GM18951 (cell line): Measurements from ENCODE around the gene ME2.
"Not testable (repeated sequence)": the region's sequence is repeated elsewhere in the genome, so short reads cannot be mapped to it uniquely, and the experiment has no call there.

Experiments
- POLR2A ChIP-seq: IDR thresholded peaks from 4 replicates; pipeline ENCODE4 v1.6.1; 2011; ENCODE audit warnings: mild to moderate bottlenecking; ENCODE audit not compliant: insufficient read length, insufficient read depth; ENCODE audit errors: extremely low read depth
- in situ Hi-C: fragments of 300-500 bp; cut with MboI; formaldehyde crosslinking; loops from one replicate; pipeline ENCODE4 v1.12.0; 2022; ENCODE audit warnings: low sequenced_read_pairs, mixed read lengths, inconsistent platforms; ENCODE audit not compliant: unreplicated experiment

Gene ME2

GRCh38 chr18:50849419-50849821 lies 29.5 kb upstream of the ME2 start:
- in situ Hi-C loops, result no loop called here
- no peak for TF ChIP-seq POLR2A

DNA sequence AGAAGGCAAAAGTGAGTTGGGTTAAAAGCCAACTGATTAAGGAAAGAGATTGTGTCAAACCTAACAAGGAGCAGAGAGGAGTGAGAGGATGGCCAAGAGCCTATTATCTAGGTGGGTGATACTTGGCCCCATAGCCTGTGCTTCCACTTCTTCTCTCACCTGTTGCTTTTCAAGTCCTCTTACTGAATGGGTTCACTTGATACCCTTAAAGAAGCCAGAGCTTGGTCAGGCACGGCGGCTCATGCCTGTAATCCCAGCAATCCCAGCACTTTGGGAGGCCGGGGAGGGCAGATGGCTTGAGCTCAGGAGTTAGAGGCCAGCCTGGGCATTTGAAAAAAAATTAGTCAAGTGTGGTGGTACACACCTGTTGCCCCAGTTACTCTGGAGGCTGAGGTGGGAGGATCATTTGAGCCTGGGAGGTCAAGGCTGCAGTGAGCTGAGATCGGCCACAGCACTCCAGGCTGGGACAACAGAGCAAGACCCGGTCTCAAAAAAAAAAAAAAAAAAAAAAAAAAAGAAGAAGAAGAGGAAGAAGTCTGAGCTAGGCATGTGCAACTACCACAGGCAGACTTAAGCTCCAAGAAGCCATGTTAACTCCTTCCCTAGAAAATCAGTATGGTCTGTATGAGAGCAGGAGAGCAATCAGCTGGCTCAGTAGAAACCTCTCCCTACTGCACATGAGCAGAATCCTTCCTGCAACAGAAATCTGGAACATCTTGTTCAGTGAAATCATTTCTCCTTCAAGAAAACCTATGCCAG lies 28.4 kb upstream of the ME2 start:
- no peak for TF ChIP-seq POLR2A
- in situ Hi-C loops, result no loop called here

DNA sequence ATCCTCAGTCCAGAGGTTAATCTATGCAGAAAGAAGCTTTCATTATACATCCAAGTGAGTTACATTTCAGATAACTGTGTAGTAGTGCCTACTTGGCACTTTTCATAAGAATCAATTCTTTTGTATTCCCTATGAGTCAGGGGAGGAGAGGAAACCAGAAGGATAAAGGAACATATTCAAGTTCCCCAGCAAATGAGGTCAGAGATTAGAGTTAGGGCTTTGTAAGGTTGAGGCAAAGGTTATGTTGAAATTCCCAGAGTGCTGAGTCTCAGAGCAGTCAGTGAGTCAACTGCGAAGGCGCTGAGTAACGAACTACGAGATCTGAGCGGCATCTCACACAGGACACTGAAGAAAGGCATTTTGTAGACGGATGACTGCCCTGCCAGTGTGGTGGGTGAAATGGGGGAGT lies 25.1 kb upstream of the ME2 start:
- in situ Hi-C loops, result no loop called here
- TF ChIP-seq POLR2A, result no peak

DNA sequence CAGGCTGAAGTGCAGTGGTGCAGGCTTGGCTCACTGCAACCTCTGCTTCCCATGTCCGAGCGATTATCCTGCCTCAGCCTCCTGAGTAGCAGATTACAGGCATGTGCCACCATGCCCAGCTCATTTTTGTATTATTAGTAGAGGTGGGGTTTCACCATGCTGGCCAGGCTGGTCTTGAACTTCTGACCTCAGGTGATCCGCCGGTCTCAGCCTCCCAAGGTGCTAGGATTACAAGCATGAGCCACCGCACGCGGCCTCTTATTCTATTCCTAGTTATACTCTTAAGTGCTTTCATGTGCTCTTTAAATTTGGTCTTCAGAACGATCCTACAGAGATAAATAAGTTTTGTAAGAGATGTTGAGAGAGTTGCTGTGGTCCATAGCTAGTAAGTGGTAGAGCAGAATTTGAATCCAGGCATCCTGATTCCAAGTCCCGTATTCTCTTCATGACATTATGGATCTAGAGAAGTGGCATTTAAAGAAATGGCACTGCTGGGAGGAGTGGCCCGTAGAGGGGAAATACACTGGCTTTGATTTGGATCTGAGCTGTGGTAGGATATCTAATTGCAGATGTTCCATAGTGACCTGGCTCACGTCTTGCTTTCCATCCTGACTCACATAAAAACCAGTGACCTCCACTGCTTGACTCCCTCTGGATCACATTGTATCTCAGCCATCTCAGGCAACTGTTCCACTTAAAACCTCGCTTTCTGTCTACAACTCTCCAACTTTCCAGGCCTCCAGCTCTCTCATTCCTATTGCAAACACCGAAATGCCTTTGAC lies 22.8 kb upstream of the ME2 start:
- in situ Hi-C loops, result no loop called here
- TF ChIP-seq POLR2A, result no peak

DNA sequence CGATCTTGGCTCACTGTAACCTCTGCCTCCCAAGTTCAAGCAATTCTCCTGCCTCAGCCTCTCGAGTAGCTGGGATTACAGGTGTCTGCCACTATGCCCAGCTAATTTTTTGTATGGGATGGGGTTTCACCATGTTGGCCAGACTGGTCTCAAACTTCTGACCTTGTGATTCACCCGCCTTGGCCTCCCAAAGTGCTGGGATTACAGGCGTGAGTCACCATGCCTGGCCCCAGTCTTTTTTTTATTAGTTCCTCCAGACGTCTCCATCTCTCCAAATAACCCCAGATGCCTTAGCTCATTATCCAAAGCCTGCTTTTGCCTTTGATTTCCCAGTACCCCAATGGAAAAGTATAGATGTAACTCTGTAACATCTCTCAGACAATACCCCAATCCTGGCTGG lies 21.8 kb upstream of the ME2 start:
- in situ Hi-C loops, result not testable (repeated sequence)

DNA sequence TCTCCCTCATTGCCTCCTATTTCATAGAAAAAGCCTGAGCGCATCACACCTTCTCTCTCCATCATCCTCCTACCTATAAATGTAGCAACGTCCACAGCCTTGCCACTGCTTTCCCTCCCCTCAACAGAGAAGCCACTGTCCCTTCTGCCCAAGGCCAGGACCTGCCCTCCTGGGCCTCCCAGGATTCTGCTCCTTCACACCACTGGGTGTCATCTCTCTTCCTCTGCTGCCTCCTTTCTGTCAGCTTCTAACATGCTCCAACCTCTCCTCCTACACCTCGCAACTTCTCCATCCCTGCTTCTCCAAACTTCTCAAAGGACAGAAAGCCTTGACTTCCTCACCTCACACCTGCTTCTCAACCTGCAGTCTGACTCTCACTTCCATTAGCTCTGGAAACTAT lies 21.2 kb upstream of the ME2 start:
- TF ChIP-seq POLR2A, result no peak
- in situ Hi-C loops, result no loop called here

DNA sequence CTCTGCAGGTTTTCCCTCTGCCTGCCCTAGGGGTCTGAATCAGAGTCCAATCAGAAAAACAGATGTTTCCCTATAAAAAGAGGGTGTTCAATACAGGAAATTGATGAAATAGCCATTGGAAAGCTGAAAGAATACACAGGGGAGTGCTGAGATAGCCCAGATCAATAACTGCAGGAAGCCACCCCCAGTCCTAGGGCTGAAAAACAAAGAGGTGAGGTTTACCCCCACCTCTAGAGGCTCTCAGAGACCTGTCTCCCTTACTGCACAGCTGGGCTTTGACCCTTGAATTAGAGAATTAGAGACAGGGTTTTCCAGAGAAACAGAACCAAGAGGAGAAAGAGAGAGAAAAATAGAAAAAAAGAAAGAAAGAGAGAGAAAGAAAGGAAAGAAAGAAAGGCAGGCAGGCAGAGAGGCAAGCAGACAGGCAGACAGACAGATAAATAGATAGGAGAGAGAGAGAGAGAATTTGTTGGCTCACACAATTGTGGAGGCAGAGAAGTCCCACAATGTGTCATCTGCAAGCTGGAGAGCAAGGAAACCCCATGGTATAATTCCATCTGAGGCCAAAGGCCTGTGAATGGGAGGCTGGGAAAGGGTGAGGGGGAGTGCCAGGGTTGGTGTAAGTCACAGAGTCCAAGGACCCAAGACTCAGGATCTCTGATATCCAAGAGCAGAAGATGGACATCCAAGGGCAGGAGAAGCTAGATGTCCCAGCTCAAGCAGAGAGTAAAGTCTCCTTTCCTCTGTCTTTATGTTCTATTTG lies 18.9 kb upstream of the ME2 start:
- TF ChIP-seq POLR2A, result no peak
- in situ Hi-C loops, result no loop called here

DNA sequence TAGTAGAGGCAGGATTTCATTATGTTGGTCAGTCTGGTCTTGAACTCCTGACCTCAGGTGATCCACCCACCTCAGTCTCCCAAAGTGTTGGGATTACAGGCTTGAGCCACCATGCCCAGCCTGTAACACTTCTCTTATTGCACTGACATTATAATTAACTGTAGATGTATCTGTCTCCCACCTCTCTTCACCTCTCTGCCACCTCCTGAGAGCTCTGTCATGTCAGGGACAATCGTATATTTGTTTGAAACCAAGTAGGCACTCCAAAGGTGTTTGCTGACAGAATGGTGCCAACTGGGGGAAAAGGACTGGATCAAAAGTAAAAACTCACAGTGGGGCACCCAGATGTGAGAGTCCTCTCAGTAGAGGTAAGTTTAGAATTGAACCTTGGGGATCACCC lies 17.3 kb upstream of the ME2 start:
- no peak for TF ChIP-seq POLR2A
- in situ Hi-C loops, result no loop called here

DNA sequence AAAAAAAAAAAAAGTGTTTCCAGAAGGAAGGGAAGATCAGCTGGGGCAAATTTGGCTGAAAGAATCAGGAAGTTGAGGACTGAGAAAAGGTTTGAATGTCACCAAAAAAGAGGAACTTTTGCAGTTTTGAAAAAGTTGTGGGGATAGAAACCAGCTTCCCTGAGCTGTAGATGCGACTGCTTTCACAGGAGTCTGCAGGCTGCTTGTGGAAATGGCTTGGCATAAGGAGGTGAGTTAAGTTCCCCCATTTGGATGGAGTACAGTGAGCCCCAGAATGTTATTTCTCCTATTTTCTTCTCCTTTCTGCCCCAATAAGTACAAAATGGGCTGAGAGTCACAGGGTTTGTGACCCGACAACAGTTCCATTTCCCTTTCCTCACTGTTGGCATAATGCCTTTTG lies 16.5 kb upstream of the ME2 start:
- in situ Hi-C loops, result no loop called here
- TF ChIP-seq POLR2A, result no peak

DNA sequence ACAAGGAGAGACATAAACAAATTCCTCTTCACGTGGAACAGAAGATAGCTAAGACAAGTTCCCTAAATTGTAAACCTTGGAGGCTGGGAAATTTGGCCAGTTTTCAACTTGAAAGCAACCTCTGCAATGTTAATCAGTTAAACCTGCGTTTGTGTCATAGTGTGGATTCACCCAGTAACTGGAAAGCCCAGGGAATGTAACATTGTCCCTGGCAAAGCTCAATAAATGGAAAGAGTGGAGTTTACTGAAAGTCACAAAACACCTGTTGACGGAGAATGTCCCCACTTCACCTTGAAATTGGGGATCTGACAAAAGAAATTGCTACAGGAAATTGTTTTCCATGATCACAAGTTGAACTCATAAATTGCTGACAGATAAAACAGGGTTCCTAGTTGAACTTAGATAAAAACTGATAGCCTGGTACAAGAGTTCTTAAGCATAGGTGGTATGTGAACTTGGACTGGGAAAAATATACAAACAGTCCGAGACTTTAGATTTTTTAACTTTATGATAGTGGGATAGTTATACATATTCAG lies 15.0 kb upstream of the ME2 start:
- in situ Hi-C loops, result no loop called here
- TF ChIP-seq POLR2A, result no peak

DNA sequence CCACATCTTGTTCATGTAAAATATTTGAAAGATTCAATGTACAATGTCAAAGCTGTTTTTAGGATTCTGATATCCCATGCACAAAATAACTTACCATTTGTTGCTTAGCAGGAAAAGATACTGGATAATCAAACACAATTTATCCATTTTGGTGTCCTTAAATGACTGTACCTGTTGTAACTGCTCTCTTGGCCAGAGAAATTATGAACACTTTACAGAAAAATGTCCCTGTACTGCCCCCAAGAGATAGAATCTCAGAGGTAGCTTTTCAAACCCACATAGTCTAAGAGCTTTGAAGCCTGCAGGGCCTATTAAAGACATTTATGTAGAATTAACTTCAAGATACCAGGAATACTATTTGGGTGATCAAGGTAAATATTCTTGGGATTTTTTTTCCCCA lies 12.2 kb upstream of the ME2 start:
- TF ChIP-seq POLR2A, result no peak
- in situ Hi-C loops, result no loop called here

DNA sequence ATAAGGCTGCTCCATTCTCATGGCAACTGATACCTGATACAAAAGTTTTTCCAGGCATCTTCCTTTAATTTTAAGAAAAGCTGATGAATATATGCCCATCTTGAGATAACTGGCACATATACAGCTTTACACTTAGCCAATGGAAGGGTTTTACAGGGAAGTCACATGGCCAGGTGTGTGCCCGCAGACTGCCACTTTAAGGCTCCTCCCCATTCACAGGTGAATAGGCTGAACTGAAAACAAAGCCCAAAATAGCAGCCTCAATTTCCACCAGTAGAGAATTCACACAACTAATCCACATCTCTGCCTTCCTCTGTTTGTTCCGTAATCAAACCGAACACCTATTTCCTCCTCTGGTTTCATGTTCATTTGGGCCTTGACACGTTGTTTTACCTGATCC lies 9.8 kb upstream of the ME2 start:
- TF ChIP-seq POLR2A, result no peak
- in situ Hi-C loops, result no loop called here

DNA sequence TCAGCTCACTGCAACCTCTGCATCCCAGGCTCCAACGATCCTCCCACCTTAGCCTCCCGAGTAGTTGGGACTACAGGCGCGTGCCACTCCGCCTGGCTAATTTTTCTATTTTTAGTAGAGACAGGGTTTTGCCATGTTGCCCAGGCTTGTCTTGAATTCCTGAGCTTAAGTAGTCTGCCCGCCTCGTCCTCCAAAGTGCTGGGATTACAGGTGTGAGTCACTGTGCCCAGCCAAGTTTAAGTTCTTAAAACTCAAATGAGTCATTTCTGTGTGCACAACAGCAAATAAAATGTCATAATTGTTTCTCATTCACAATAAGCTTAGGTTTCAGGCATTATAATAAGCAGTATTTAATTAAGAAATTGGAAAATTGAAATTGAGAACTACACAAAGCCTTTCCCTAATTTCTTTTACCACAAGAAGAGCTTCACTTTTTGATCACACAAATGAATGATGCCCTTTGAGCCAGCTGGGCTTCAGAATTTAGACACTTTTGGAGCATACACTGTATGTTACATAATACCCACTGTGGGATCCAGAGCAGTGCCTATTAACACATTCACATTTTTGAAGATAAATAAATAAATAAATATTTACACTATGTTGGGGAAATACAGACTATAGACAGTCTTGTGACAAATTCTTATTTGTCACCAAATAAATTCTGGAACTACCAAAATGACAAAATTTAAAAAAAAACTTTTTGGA lies 8.6 kb upstream of the ME2 start:
- in situ Hi-C loops, result no loop called here
- no peak for TF ChIP-seq POLR2A
